GM12892 (cell line): ENCODE measurements around the gene ANO2.

Experiments
- POLR2A ChIP-seq: IDR thresholded peaks from 2 replicates; pipeline ENCODE4 v1.6.1; 2011; ENCODE audit warnings: low read depth, low read length, control low read depth
- POLR2AphosphoS5 ChIP-seq: IDR thresholded peaks from 2 replicates; pipeline ENCODE4 v1.6.1; 2011; ENCODE audit warnings: low read depth, low read length, control low read depth
- TAF1 ChIP-seq: IDR thresholded peaks from 2 replicates; pipeline ENCODE4 v1.6.1; 2011; ENCODE audit warnings: low read depth, mild to moderate bottlenecking, control low read depth, low read length, borderline replicate concordance

- no peak for TF ChIP-seq POLR2AphosphoS5
- no peak for TF ChIP-seq POLR2A
- TF ChIP-seq TAF1, result no peak
These were observed 221.3 kb downstream of the ANO2 start for GRCh38 chr12:5723711-5724252.
